ENCODE measurements around the gene CD99L2. TPM values are rescaled to one million over a fixed set of nuclear protein-coding genes. Genes with fewer than 3 reads are reported as not detected.

The CD99L2 gene
- total and polyA plus RNA-seq, 12 donors: 20.0 to 102 (median 55.4) TPM

- intact Hi-C loops (cut with DNase I): no loop called here
- no peak for DNase-seq
- no peak overlapping the region for H3K27ac ChIP-seq
- peaks cover 0 to 12% (median 4%) of the 10 kb centered on the region in 3 donors for H3K9me3 ChIP-seq (replicated peaks in 1 of 3)
- WGBS, 4 donors: 70 to 100% (median 86%) methylated on average over 1 of the region's 1 CpG
- H3K4me3 ChIP-seq: no peak overlapping the region
- no peaks in the 10 kb centered on the region for H3K4me1 ChIP-seq (replicated peaks in 1 of 2)
- H3K36me3 ChIP-seq (replicated peaks in 1 of 2): no peaks in the 10 kb centered on the region
- H3K27me3 ChIP-seq: no peaks in the 10 kb centered on the region
- no peak for TF ChIP-seq POLR2A (IDR thresholded peaks at IDR 0.05)
- TF ChIP-seq, protein P1, sequence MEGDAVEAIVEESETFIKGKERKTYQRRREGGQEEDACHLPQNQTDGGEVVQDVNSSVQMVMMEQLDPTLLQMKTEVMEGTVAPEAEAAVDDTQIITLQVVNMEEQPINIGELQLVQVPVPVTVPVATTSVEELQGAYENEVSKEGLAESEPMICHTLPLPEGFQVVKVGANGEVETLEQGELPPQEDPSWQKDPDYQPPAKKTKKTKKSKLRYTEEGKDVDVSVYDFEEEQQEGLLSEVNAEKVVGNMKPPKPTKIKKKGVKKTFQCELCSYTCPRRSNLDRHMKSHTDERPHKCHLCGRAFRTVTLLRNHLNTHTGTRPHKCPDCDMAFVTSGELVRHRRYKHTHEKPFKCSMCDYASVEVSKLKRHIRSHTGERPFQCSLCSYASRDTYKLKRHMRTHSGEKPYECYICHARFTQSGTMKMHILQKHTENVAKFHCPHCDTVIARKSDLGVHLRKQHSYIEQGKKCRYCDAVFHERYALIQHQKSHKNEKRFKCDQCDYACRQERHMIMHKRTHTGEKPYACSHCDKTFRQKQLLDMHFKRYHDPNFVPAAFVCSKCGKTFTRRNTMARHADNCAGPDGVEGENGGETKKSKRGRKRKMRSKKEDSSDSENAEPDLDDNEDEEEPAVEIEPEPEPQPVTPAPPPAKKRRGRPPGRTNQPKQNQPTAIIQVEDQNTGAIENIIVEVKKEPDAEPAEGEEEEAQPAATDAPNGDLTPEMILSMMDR (IDR thresholded peaks at IDR 0.05): no peak
These were observed 41.7 kb downstream of the CD99L2 start for GRCh38 chrX:150856785-150857184.

- intact Hi-C loops (cut with DNase I): no loop called here
- no peaks in the 10 kb centered on the region for H3K27me3 ChIP-seq
- TF ChIP-seq POLR2A (IDR thresholded peaks at IDR 0.05): no peak
- TF ChIP-seq, protein P1 (IDR thresholded peaks at IDR 0.05): no peak
- no peak overlapping the region for H3K4me3 ChIP-seq
- H3K27ac ChIP-seq: no peak overlapping the region
- DNase-seq: no peak
- H3K9me3 ChIP-seq (replicated peaks in 1 of 3): peaks cover 0 to 12% (median 4%) of the 10 kb centered on the region in 3 donors
- H3K4me1 ChIP-seq (replicated peaks in 1 of 2): no peaks in the 10 kb centered on the region
- 77 to 94% (median 84%) methylated on average over 2 to 3 of the region's 3 CpGs for WGBS, 4 donors
- H3K36me3 ChIP-seq (replicated peaks in 1 of 2): no peaks in the 10 kb centered on the region
These were observed 42.4 kb downstream of the CD99L2 start for GRCh38 chrX:150856101-150856500.

DNA sequence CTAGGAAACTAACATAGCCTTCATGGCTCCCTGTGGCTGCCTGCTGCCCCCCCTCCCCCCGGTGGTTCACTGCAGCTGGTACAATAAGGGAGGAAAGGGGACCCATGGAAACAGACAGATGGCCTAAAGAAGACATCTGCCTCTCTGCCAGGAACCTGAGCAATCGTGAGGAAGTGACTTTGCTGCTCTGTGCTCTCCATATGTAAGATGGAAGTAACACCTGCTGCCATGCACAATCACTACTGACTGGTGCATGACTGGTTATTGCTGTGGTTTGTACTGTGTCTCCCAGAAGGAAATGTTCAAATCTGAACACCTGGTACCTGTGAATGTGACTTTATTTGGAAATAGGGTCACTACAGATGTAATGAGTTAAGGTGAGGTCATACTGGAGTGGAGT is 43.6 kb downstream of the CD99L2 start:
- Histone ChIP-seq H3K27me3 (no peaks in the 10 kb centered on the region), H3K9me3 (replicated peaks in 1 of 3) (peaks cover 0 to 12% (median 4%) of the 10 kb centered on the region in 3 donors), H3K4me1 (replicated peaks in 1 of 2) (no peaks in the 10 kb centered on the region), H3K36me3 (replicated peaks in 1 of 2) (no peaks in the 10 kb centered on the region), H3K27ac (no peak overlapping the region), H3K4me3 (no peak overlapping the region)
- TF ChIP-seq, protein P1 (IDR thresholded peaks at IDR 0.05): no peak
- no peak for TF ChIP-seq POLR2A (IDR thresholded peaks at IDR 0.05)
- DNase-seq: no peak
- intact Hi-C loops (cut with DNase I): no loop called here
- 41 to 82% methylated on average over 2 of the region's 2 CpGs; no CpG with 5 or more reads in 2 of the 4 donors for WGBS, 4 donors

- Histone ChIP-seq H3K4me3 (no peak overlapping the region), H3K9me3 (replicated peaks in 1 of 3) (no peaks in the 10 kb centered on the region), H3K4me1 (replicated peaks in 1 of 2) (no peaks in the 10 kb centered on the region), H3K36me3 (replicated peaks in 1 of 2) (no peaks in the 10 kb centered on the region), H3K27me3 (no peaks in the 10 kb centered on the region), H3K27ac (no peak overlapping the region)
- DNase-seq: no peak
- WGBS, 4 donors: 67 to 87% (median 79%) methylated on average over 3 of the region's 3 CpGs
- intact Hi-C loops (cut with DNase I): no loop called here
- no peak for TF ChIP-seq POLR2A (IDR thresholded peaks at IDR 0.05)
- TF ChIP-seq, protein P1 (IDR thresholded peaks at IDR 0.05): no peak
These were observed 48.3 kb downstream of the CD99L2 start for GRCh38 chrX:150849996-150850720.

Measured in adrenal gland (tissue), 12 donors.